ENCODE measurements around the gene DNAAF3.

DNAAF3 gene

DNA sequence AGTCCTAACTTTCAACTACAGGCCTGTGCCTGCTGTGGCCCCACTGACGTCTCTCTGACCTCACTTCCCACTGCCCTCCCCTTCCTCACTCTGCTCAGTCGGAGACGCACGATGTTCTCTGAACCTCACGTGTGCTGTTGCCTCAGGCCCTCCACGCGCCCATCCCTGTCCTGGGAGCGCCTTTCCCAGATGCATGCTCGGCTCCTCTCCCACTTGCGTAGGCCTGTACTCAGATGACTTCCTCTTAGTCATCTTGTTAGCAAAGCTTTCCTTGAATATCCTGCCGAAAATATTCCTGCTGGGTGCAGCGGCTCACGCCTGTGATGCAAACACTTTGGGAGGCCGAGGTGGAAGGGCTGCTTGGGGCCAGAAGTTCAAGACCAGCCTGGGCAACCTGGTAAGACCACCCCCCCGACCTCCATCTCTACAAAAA lies 23.0 kb upstream of the DNAAF3 start:
- DNase-seq (ENCODE audit: low read depth): no peak
- TF ChIP-seq, protein P1, sequence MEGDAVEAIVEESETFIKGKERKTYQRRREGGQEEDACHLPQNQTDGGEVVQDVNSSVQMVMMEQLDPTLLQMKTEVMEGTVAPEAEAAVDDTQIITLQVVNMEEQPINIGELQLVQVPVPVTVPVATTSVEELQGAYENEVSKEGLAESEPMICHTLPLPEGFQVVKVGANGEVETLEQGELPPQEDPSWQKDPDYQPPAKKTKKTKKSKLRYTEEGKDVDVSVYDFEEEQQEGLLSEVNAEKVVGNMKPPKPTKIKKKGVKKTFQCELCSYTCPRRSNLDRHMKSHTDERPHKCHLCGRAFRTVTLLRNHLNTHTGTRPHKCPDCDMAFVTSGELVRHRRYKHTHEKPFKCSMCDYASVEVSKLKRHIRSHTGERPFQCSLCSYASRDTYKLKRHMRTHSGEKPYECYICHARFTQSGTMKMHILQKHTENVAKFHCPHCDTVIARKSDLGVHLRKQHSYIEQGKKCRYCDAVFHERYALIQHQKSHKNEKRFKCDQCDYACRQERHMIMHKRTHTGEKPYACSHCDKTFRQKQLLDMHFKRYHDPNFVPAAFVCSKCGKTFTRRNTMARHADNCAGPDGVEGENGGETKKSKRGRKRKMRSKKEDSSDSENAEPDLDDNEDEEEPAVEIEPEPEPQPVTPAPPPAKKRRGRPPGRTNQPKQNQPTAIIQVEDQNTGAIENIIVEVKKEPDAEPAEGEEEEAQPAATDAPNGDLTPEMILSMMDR (IDR thresholded peaks at IDR 0.05; ENCODE audit: low read depth, low read length, missing control alignments): no peak
- H3K4me3 ChIP-seq (ENCODE audit: low read depth, low read length): no peak overlapping the region
- in situ Hi-C loops (cut with HindIII; ENCODE audit: low sequenced_read_pairs): no loop called here

DNA sequence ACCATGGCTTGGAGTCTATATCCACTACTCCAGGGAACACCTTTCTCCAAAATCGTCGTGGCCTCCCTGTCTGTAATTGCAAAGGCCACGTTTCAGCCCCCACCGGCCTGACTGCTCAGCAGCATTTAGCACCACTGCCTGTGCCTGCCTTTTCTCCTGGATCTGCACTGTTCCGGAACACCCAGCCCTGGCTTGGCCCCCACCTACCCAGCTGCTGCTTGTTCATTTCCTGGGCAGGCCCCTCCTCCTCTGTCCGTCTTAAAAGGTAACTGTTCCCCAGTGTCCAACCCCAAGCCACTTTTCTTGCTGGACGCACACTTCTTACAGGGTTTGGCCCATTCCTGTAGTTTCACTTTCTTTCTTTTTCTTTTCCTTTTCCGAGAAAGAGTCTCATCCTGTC lies 22.2 kb upstream of the DNAAF3 start:
- H3K4me3 ChIP-seq (ENCODE audit: low read depth, low read length): no peak overlapping the region
- DNase-seq (ENCODE audit: low read depth): no peak
- TF ChIP-seq, protein P1 (IDR thresholded peaks at IDR 0.05; ENCODE audit: low read depth, low read length, missing control alignments): no peak
- in situ Hi-C loops (cut with HindIII; ENCODE audit: low sequenced_read_pairs): no loop called here

DNA sequence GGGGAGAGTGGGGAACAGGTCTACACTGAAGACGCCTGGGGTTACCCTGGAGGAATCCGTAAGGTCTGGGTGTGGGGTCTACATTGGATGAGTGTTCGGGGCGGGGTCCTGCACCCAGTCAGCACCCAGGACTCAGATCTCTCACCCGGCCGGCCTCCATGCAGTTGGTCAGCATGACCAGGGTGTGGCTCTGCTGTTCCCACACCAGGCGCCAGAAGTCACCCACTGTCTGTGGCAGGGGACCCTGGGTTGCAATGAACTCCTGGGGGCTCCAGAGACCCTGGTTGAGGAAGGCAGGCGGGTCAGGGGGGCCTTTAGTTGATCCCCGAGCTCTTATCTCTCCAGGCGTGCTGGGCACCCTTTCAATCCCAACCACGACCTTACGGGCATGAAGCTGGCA lies 19.7 kb upstream of the DNAAF3 start:
- no peak for DNase-seq (ENCODE audit: low read depth)
- in situ Hi-C loops (cut with HindIII; ENCODE audit: low sequenced_read_pairs): no loop called here
- no peak overlapping the region for H3K4me3 ChIP-seq (ENCODE audit: low read depth, low read length)
- TF ChIP-seq, protein P1 (IDR thresholded peaks at IDR 0.05; ENCODE audit: low read depth, low read length, missing control alignments): no peak

DNA sequence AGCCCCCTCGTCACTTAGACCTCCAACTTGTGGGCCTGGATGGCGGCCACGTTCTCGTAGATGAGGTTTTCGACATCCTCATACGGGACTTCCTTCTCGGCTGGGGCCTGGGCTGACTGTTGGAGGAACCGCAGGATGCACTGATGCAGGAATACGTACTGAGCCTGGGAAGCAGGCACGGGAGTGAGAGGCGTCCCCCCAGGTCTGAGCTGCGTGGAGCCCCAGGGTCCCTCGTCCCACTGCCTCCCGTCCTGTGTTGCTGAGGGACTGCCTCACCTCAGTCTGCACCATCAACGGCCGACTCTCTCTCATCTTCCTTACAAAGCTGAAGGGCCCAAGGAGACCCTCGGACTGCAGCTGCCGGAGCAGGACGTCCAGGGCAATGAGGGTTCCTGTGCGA lies 15.3 kb upstream of the DNAAF3 start:
- TF ChIP-seq, protein P1 (IDR thresholded peaks at IDR 0.05; ENCODE audit: low read depth, low read length, missing control alignments): no peak
- in situ Hi-C loops (cut with HindIII; ENCODE audit: low sequenced_read_pairs): no loop called here
- no peak overlapping the region for H3K4me3 ChIP-seq (ENCODE audit: low read depth, low read length)
- no peak for DNase-seq (ENCODE audit: low read depth)

DNA sequence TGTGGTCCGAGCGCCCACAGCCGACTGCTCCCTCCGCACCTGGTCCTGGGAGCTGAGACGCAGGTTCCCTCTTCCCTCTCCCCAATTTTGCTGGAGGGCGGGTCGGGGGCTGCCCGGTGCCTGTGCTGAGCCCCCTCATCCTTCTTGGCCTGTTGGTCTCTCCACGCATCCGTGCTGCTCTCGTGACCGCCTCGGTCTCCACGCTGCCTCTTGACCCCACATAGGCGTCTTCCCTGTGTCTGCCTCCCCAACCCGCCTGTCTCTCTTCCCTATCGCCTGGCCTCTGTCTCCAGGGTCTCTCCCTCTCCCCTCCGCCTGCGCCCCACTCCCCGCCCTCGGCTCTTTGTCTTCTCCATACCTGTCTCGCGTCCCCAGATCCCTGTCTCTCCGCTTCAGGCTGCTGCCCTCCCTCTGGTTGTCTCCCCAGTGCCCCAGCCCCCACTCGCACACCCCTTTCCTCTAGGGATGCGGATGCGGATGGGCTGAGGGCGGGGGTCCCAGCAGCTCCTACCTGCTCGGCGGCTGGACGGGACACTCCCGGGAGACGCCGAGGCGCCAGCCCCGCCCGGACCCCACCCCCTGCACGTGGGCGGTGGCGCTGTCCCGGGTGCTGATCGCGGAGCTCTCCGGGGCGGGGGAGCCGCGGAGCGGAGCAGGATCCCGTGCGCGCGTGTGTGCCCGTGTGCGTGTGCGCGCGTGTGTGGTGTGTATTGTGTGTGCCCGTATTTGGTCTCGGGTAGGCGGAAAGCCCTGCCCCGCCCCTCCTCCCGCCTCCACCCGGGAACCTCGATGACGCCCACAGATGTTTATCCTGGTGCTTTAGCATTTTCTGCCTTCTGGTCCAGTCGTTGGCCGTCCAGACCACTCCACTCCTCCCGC lies 13.4 kb upstream of the DNAAF3 start, which contains the start of gene SYT5:
SYT5 (minus strand) TSS at position 684 of the 879 bp plus-strand sequence. CDS start 1,248 bp downstream, outside the sequence.
- DNase-seq (ENCODE audit: low read depth): no peak
- peak within 1 kb of the TSS; percentile 11 for H3K4me3 ChIP-seq (ENCODE audit: low read depth, low read length)
- in situ Hi-C loops (cut with HindIII; ENCODE audit: low sequenced_read_pairs): loop anchor here (5.0 to 10.0 kb wide), 4 partner anchors 75 to 235 kb away; partner anchors contain the start of genes COX6B2, PPP6R1 and RPL28
- TF ChIP-seq, protein P1 (IDR thresholded peaks at IDR 0.05; ENCODE audit: low read depth, low read length, missing control alignments): no peak

DNA sequence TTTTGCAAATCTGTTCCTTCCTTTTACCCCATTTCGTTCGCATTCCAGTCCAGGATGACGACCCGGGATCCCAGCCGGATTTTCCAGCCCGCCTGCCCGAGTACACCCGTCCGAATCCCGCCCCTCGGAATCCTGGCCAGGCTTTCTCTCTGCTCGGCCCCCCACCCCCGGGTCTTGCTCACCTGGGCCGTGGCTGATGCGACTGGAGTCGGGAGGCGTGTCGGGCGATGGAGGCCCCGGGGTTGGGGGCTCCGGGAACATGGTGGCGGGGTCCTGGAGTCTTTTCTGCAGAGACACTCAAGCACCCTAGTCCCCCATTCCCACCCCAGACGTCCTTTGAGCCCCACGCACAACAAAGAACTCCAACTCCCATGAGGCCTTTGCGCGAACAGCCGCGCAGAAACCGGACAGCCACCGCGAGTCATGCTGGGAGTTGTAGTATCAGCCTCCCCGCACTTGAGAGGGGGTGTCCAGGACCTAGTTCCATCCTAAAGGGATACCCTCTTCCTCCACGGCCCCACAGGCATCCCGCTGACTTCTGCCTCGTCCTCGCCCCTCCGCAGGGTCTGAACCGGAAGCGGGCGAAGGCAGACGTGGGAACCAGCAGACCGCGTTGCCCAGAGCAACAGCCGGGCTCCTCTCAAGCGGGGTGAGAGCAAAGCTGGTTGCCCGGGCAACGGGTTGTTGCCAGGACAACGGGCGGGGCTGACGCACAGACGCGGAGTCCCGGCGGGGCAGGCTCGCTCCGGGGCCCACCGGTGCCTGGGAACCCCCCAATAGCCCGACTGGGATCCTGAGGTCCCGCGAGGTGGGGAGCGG lies 12.6 kb upstream of the DNAAF3 start:
- TF ChIP-seq, protein P1 (IDR thresholded peaks at IDR 0.05; ENCODE audit: low read depth, low read length, missing control alignments): no peak
- peak overlapping the region; percentile 11 for H3K4me3 ChIP-seq (ENCODE audit: low read depth, low read length)
- in situ Hi-C loops (cut with HindIII; ENCODE audit: low sequenced_read_pairs): loop anchor here (5.0 to 10.0 kb wide), 4 partner anchors 76 to 236 kb away; partner anchors contain the start of genes COX6B2, PPP6R1 and RPL28
- DNase-seq (ENCODE audit: low read depth): no peak
